Daoy (cell line): Measurements from ENCODE around the gene CERS4. TPM values are rescaled to one million over a fixed set of nuclear protein-coding genes. Genes with fewer than 3 reads are reported as not detected.
"Not testable (repeated sequence)": the region's sequence is repeated elsewhere in the genome, so short reads cannot be mapped to it uniquely, and the experiment has no call there.

Experiments used
- DNase-seq: peaks from one replicate; pipeline ENCODE4 v3.0.0-alpha.2; 2015; ENCODE audit warnings: low read depth
- total RNA-seq: library from RNA; depleted of rRNA; stranded (reverse); fragments of >200 nt; shearing (Covaris generic); gene quantifications from 2 replicates; pipeline ENCODE4 v1.2.3, GENCODE V29; 2014

CERS4 gene
- total RNA-seq, 1 experiment from 2014 or later = 12.1 TPM

- no peak for DNase-seq
Observed at GRCh38 chr19:8241646-8242045, 32.5 kb downstream of the CERS4 start.

GRCh38 chr19:8242211-8242821 is 33.1 kb downstream of the CERS4 start:
- DNase-seq = no peak

GRCh38 chr19:8243146-8243545 is 34.0 kb downstream of the CERS4 start:
- no peak for DNase-seq

GRCh38 chr19:8244442-8244841 is 35.3 kb downstream of the CERS4 start:
- DNase-seq = no peak

- DNase-seq = no peak
Observed at GRCh38 chr19:8245869-8246835, 37.0 kb downstream of the CERS4 start.

- DNase-seq = not testable (repeated sequence)
Observed at GRCh38 chr19:8247129-8247890, 38.1 kb downstream of the CERS4 start.

GRCh38 chr19:8248348-8249328 is 39.5 kb downstream of the CERS4 start:
- DNase-seq = no peak

- no peak for DNase-seq
Observed at GRCh38 chr19:8250596-8250995, 41.4 kb downstream of the CERS4 start.

- peak; percentile 33 for DNase-seq
Observed at GRCh38 chr19:8251025-8251472, 41.9 kb downstream of the CERS4 start.

GRCh38 chr19:8252922-8253589 is 43.9 kb downstream of the CERS4 start:
- peak; percentile 85 for DNase-seq

GRCh38 chr19:8253678-8254077 is 44.5 kb downstream of the CERS4 start:
- DNase-seq = no peak

- DNase-seq = no peak
Observed at GRCh38 chr19:8254286-8255001, 45.3 kb downstream of the CERS4 start.

GRCh38 chr19:8255426-8256125 is 46.4 kb downstream of the CERS4 start:
- DNase-seq = no peak

GRCh38 chr19:8256276-8257051 is 47.3 kb downstream of the CERS4 start:
- no peak for DNase-seq

- DNase-seq = peak; percentile 30
Observed at GRCh38 chr19:8257052-8257443, 47.9 kb downstream of the CERS4 start.

GRCh38 chr19:8259142-8259921 is 50.2 kb downstream of the CERS4 start:
- DNase-seq = no peak

GRCh38 chr19:8259922-8260247 is 50.7 kb downstream of the CERS4 start:
- no peak for DNase-seq

- DNase-seq = no peak
Observed at GRCh38 chr19:8261347-8261746, 52.2 kb downstream of the CERS4 start.
